Measurements from ENCODE around the gene RASA2. TPM values are rescaled to one million over a fixed set of nuclear protein-coding genes. Genes with fewer than 3 reads are reported as not detected.
A peak's percentile ranks its signal among the peaks of the same experiment; 100 is the strongest.
"Not testable (repeated sequence)": the region's sequence is repeated elsewhere in the genome, so short reads cannot be mapped to it uniquely, and the experiment has no call there.

Gene RASA2
- total RNA-seq, 1 experiment from 2014 or later, result 2.4 TPM

- no peak for DNase-seq (ENCODE audit: low read depth)
- in situ Hi-C loops (cut with HindIII; ENCODE audit: low pct_unique_long_range_greater_than_20kb, low sequenced_read_pairs), result no loop called here
These were observed 116.7 kb downstream of the RASA2 start for GRCh38 chr3:141603473-141604035.

DNA sequence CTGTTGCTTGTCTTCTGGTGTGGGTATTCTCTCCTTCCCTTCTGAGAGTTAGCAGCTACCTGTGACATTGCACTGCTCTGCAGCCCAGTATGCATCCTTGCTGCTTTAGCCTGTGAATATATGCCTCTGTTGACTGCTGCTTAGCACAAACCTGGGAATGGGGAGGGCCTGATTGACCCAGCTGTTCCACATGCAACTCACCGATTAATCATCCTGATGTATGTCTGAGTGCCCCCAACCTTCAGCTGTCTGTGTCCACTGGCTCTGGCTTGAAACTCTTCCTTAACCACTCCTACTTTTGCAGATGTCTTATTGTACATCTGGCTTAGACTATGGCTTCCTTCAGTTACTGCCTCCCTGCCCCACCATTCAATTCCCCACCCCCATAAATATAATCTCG, 119.1 kb downstream of the RASA2 start:
- in situ Hi-C loops (cut with HindIII; ENCODE audit: low pct_unique_long_range_greater_than_20kb, low sequenced_read_pairs), result no loop called here
- DNase-seq (ENCODE audit: low read depth), result no peak

- in situ Hi-C loops (cut with HindIII; ENCODE audit: low pct_unique_long_range_greater_than_20kb, low sequenced_read_pairs), result no loop called here
These were observed 121.6 kb downstream of the RASA2 start for GRCh38 chr3:141608438-141608837.

GRCh38 chr3:141610939-141611338, 124.1 kb downstream of the RASA2 start:
- DNase-seq (ENCODE audit: low read depth), result no peak
- in situ Hi-C loops (cut with HindIII; ENCODE audit: low pct_unique_long_range_greater_than_20kb, low sequenced_read_pairs), result no loop called here

More at GRCh38 chr3:141608438-141608837, 121.6 kb downstream of the RASA2 start:
- no peak for DNase-seq (ENCODE audit: low read depth)

DNA sequence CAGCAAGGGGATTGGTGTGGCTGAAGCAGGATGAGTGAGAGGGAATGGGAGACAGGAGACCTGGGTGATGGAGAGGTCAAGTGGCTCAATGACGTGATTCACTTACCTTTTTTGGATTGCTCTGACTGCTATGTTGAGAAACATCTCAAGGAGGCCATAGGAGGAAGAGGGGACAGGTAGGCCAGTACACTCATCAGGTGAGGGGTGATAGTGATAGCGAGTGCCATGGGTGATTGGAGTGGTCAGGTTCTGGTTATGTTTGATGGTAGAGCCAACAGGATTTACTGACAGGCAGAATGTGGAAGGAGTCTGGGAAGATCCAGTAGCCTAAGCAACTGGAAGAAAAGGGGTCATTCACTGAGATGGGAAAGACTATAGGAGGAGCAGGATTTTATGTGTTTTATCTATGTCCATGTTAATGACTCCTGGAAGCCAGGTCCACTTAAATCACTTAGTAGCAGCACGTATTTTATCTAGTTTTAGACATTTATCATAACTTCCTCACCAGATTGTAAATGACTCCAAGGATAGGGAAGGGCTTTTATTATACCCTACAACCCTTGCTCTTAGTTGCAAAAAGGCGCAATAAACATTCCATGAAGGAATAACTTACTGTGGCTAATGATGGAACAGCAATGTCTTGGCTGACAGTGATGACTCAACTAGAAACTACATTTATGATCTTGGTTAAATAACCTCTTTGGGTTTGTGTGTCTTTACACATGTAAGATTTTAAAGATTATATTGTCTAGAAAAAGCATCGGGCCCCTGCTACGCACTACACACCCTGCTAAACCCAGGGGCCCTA, 131.5 kb downstream of the RASA2 start:
- in situ Hi-C loops (cut with HindIII; ENCODE audit: low pct_unique_long_range_greater_than_20kb, low sequenced_read_pairs), result no loop called here
- no peak for DNase-seq (ENCODE audit: low read depth)

GRCh38 chr3:141618938-141619337, 132.1 kb downstream of the RASA2 start:
- in situ Hi-C loops (cut with HindIII; ENCODE audit: low pct_unique_long_range_greater_than_20kb, low sequenced_read_pairs), result no loop called here
- no peak for DNase-seq (ENCODE audit: low read depth)

- in situ Hi-C loops (cut with HindIII; ENCODE audit: low pct_unique_long_range_greater_than_20kb, low sequenced_read_pairs), result no loop called here
- no peak for DNase-seq (ENCODE audit: low read depth)
These were observed 132.6 kb downstream of the RASA2 start for GRCh38 chr3:141619450-141619849.

DNA sequence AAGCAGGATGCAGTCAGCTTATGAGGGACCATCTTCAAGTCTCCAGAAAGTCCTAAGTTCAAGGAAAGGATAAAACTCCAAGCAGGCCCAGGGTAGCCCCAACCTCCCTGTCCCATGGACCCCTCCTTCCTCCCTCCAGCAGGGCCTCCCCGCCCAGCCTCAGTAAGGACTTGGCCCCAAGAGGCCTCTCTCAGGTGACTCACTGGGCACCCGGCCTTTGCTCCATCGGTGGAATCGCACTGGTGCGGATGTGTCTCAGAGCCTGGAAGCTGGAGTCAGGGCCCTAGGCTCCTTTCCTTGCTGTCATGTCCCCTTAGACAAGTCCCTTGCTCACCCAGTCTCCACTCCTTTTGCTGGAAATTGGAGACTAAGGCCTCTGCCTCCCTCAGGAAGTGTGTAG, 136.9 kb downstream of the RASA2 start:
- DNase-seq (ENCODE audit: low read depth), result no peak
- in situ Hi-C loops (cut with HindIII; ENCODE audit: low pct_unique_long_range_greater_than_20kb, low sequenced_read_pairs), result no loop called here

DNA sequence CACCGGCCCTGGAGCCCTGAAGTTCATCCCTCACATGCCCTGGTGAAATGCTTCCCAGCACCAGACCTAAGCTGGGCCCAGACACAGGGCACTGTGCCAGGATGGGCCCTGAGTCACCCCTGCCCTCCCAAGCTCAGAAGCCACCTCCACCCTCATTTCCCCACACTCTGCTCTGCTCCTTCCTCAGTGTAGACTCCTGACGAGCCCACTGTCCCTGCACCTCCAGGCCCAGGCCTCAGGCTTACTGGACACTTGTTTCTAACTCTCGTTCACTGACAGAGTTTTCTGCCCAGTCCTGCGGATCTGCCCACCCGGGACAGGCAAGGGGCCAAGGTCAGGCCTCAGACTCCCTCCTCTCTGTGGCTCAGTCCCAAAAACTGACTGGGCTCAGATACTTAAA, 138.7 kb downstream of the RASA2 start:
- in situ Hi-C loops (cut with HindIII; ENCODE audit: low pct_unique_long_range_greater_than_20kb, low sequenced_read_pairs), result no loop called here
- no peak for DNase-seq (ENCODE audit: low read depth)

DNA sequence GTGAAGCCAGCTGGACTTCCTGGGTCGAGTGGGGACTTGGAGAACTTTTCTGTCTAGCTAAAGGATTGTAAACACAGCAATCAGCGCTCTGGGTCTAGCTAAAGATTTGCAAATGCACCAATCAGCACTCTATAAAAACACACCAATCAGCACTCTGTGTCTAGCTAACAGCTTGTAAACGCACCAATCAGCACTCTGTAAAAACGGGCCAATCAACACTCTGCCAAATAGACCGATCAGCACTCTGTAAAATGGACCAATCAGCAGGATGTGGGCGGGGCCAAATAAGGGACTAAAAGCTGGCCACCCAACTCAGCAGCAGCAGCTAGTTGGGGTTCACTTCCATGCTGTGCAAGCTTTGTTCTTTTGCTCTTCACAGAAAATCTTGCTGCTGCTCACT, 141.5 kb downstream of the RASA2 start:
- in situ Hi-C loops (cut with HindIII; ENCODE audit: low pct_unique_long_range_greater_than_20kb, low sequenced_read_pairs); DNase-seq (ENCODE audit: low read depth): not testable (repeated sequence)

DNA sequence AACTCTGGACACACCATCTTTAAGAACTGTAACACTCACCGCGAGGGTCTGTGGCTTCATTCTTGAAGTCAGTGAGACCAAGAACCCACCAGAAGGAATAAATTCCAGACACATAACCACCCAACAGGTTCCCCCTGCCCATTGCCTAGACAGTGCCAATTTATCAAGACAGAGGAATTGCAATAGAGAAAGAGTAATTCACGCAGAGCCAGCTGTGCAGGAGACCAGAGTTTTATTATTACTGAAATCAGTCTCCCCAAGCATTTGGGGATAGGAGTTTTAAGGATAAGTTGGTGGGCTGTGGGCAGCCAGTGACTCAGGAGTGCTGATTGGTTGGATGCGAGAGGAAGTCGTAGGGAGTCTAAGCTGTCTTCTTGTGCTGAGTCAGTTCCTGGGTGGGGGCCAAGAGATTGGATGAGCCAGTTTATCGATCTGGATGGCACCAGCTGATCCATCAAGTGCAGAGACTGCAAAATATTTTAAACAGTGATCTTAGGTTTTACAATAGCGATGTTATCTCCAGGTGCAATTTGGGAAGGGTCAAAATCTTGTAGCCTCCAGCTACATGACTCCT, 142.1 kb downstream of the RASA2 start:
- in situ Hi-C loops (cut with HindIII; ENCODE audit: low pct_unique_long_range_greater_than_20kb, low sequenced_read_pairs), result not testable (repeated sequence)

GRCh38 chr3:141629976-141630375, 143.1 kb downstream of the RASA2 start:
- in situ Hi-C loops (cut with HindIII; ENCODE audit: low pct_unique_long_range_greater_than_20kb, low sequenced_read_pairs), result no loop called here
- no peak for DNase-seq (ENCODE audit: low read depth)

More for the DNA sequence above, 142.1 kb downstream of the RASA2 start:
- not testable (repeated sequence) for DNase-seq (ENCODE audit: low read depth)

- no peak for DNase-seq (ENCODE audit: low read depth)
- in situ Hi-C loops (cut with HindIII; ENCODE audit: low pct_unique_long_range_greater_than_20kb, low sequenced_read_pairs), result no loop called here
These were observed 146.1 kb downstream of the RASA2 start for GRCh38 chr3:141632779-141633374.

DNA sequence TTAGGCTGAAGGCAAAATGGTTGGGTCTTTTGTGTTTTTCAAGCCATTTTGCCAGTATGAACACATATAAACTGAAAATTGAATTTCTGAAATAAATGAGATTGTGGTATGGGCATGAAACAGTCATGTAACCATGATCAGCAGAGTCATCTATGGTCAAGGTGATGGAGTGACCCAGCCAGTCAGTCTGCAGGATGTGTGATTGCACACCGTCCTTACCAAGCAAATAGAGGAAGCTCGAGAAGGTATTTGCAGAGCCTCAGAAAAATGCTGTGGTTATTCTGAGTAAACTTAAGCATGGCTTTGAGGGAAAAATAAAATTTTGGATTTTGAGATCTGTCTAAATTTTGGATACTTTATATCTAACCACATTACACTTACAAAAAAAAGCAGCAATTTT, 155.4 kb downstream of the RASA2 start:
- no peak for DNase-seq (ENCODE audit: low read depth)
- in situ Hi-C loops (cut with HindIII; ENCODE audit: low pct_unique_long_range_greater_than_20kb, low sequenced_read_pairs), result no loop called here

- in situ Hi-C loops (cut with HindIII; ENCODE audit: low pct_unique_long_range_greater_than_20kb, low sequenced_read_pairs), result no loop called here
- no peak for DNase-seq (ENCODE audit: low read depth)
These were observed 156.6 kb downstream of the RASA2 start for GRCh38 chr3:141643391-141643790.

- in situ Hi-C loops (cut with HindIII; ENCODE audit: low pct_unique_long_range_greater_than_20kb, low sequenced_read_pairs), result no loop called here
- no peak for DNase-seq (ENCODE audit: low read depth)
These were observed 157.0 kb downstream of the RASA2 start for GRCh38 chr3:141643796-141644195.

GRCh38 chr3:141644931-141645330, 158.1 kb downstream of the RASA2 start:
- in situ Hi-C loops (cut with HindIII; ENCODE audit: low pct_unique_long_range_greater_than_20kb, low sequenced_read_pairs), result no loop called here
- DNase-seq (ENCODE audit: low read depth), result peak; percentile 12

DNA sequence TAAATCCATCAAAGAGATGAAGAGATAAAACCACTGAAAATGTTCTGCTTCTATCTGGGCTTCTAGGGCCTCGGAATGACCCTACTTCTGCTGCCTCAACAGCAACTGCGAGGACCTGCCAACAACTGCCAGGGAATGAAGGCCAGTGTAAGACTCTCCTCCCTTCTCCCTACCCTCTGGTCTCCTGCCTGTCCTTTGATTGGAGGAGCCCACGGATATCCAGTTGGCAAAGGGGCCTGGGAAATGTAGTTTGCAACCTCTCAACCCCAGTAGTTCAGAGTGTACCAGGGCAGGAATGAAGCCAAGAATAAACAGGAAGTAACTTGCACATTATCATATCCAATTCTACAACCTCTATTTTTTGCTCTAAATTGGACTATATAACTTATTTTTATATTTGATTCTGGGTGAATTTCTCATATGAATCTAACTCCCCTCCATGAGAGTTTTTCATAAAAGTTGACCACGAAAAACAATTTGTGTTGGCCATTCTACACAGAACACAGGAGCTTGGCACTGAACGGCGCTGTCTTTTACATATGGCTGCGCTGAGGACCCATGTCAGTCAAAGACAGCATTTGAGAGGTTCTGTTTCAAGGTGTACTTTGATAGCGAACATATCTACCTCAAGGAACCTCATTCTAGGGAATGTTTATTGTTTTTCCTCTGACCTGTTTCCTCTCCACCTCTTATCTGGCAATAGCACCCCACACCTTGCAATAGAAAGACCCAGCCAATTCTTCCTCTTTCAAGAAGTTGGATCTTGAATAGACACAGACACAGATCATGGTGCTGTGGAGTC, 160.1 kb downstream of the RASA2 start:
- in situ Hi-C loops (cut with HindIII; ENCODE audit: low pct_unique_long_range_greater_than_20kb, low sequenced_read_pairs), result no loop called here
- peak; percentile 65 for DNase-seq (ENCODE audit: low read depth)

DNA sequence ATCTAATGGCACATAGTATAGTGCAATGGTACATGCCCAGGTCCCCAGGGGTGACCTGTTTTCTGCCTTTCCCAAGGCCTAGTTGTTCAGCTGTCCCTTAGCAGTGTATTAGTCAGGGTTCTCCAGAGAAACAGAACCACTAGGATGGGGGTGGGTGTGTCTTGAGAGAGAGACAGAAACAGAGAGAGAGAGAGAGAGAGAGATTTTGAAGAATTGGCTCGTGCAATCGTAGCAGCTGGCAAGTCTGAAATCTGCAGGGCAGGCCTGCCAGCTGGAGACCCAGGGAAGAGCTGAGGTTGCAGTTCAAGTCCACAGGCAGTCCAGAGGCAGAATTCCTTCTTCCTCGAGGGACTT, 160.7 kb downstream of the RASA2 start:
- in situ Hi-C loops (cut with HindIII; ENCODE audit: low pct_unique_long_range_greater_than_20kb, low sequenced_read_pairs), result no loop called here
- DNase-seq (ENCODE audit: low read depth), result no peak
